ENCODE data around the gene PLXNA2.

The PLXNA2 gene

GRCh38 chr1:208068407-208068806, 175.8 kb downstream of the PLXNA2 start:
- DNase-seq (ENCODE audit: low read depth, low spot score): no peak

- DNase-seq (ENCODE audit: low read depth, low spot score): no peak
These were observed 177.6 kb downstream of the PLXNA2 start for GRCh38 chr1:208066583-208066982.

- DNase-seq (ENCODE audit: low read depth, low spot score): no peak
These were observed 178.3 kb downstream of the PLXNA2 start for GRCh38 chr1:208065862-208066261.

GRCh38 chr1:208061632-208062031, 182.6 kb downstream of the PLXNA2 start:
- no peak for DNase-seq (ENCODE audit: low read depth, low spot score)

GRCh38 chr1:208061118-208061517, 183.1 kb downstream of the PLXNA2 start:
- no peak for DNase-seq (ENCODE audit: low read depth, low spot score)

GRCh38 chr1:208060215-208060869, 183.8 kb downstream of the PLXNA2 start:
- no peak for DNase-seq (ENCODE audit: low read depth, low spot score)

GRCh38 chr1:208059409-208060001, 184.7 kb downstream of the PLXNA2 start:
- no peak for DNase-seq (ENCODE audit: low read depth, low spot score)

GRCh38 chr1:208058756-208059155, 185.4 kb downstream of the PLXNA2 start:
- DNase-seq (ENCODE audit: low read depth, low spot score): no peak

- DNase-seq (ENCODE audit: low read depth, low spot score): no peak
These were observed 185.9 kb downstream of the PLXNA2 start for GRCh38 chr1:208058267-208058666.

GRCh38 chr1:208057056-208057455, 187.1 kb downstream of the PLXNA2 start:
- DNase-seq (ENCODE audit: low read depth, low spot score): no peak

- no peak for DNase-seq (ENCODE audit: low read depth, low spot score)
These were observed 188.6 kb downstream of the PLXNA2 start for GRCh38 chr1:208055535-208055934.

- no peak for DNase-seq (ENCODE audit: low read depth, low spot score)
These were observed 189.2 kb downstream of the PLXNA2 start for GRCh38 chr1:208054911-208055379.

GRCh38 chr1:208054485-208054884, 189.7 kb downstream of the PLXNA2 start:
- no peak for DNase-seq (ENCODE audit: low read depth, low spot score)

GRCh38 chr1:208053661-208054060, 190.5 kb downstream of the PLXNA2 start:
- DNase-seq (ENCODE audit: low read depth, low spot score): no peak

- no peak for DNase-seq (ENCODE audit: low read depth, low spot score)
These were observed 191.2 kb downstream of the PLXNA2 start for GRCh38 chr1:208052926-208053407.

GRCh38 chr1:208052135-208052534, 192.0 kb downstream of the PLXNA2 start:
- DNase-seq (ENCODE audit: low read depth, low spot score): no peak

- DNase-seq (ENCODE audit: low read depth, low spot score): no peak
These were observed 192.5 kb downstream of the PLXNA2 start for GRCh38 chr1:208051651-208052050.

GRCh38 chr1:208048904-208049303, 195.3 kb downstream of the PLXNA2 start:
- no peak for DNase-seq (ENCODE audit: low read depth, low spot score)

GRCh38 chr1:208047975-208048374, 196.2 kb downstream of the PLXNA2 start:
- DNase-seq (ENCODE audit: low read depth, low spot score): no peak

- DNase-seq (ENCODE audit: low read depth, low spot score): peak; percentile 26
These were observed 196.7 kb downstream of the PLXNA2 start for GRCh38 chr1:208047476-208047934.

- DNase-seq (ENCODE audit: low read depth, low spot score): no peak
These were observed 198.5 kb downstream of the PLXNA2 start for GRCh38 chr1:208045463-208046260.
